Islet precursor cell (in vitro differentiated cells): ENCODE results near the gene RPL28.
A peak's percentile ranks its signal among the peaks of the same experiment; 100 is the strongest.

Source experiments
- DNase-seq: peaks from one replicate; pipeline ENCODE4 v3.0.0-alpha.2; 2018

The RPL28 gene

GRCh38 chr19:55385724-55386492 is at the start of gene RPL28:
RPL28 (plus strand) TSS chr19:55385932; CDS start chr19:55386358, 426 bp downstream.
- peak; percentile 98 for DNase-seq

- peak; percentile 53 for DNase-seq
Observed at GRCh38 chr19:55336101-55336500, 49.6 kb upstream of the RPL28 start.

- DNase-seq = peak; percentile 100
Observed at GRCh38 chr19:55339105-55339888, 46.4 kb upstream of the RPL28 start, which contains the start of gene KMT5C. KMT5C (plus strand) TSS chr19:55339876; CDS start chr19:55341937, 2,061 bp downstream.

GRCh38 chr19:55339889-55340783 is 45.6 kb upstream of the RPL28 start:
- peak; percentile 56 for DNase-seq

- DNase-seq = no peak
Observed at GRCh38 chr19:55340784-55341147, 45.0 kb upstream of the RPL28 start.

- DNase-seq = peak; percentile 91
Observed at GRCh38 chr19:55341171-55341588, 44.6 kb upstream of the RPL28 start.

GRCh38 chr19:55341595-55342531 is 43.9 kb upstream of the RPL28 start:
- no peak for DNase-seq

GRCh38 chr19:55344444-55344843 is 41.3 kb upstream of the RPL28 start:
- peak; percentile 65 for DNase-seq

GRCh38 chr19:55345101-55345817 is 40.5 kb upstream of the RPL28 start:
- peak; percentile 37 for DNase-seq

- peak; percentile 54 for DNase-seq
Observed at GRCh38 chr19:55345818-55346724, 39.7 kb upstream of the RPL28 start.

GRCh38 chr19:55346725-55347441 is 38.8 kb upstream of the RPL28 start:
- DNase-seq = peak; percentile 48

GRCh38 chr19:55347442-55348009 is 38.2 kb upstream of the RPL28 start:
- DNase-seq = peak; percentile 43

GRCh38 chr19:55348317-55349034 is 37.3 kb upstream of the RPL28 start:
- peak; percentile 57 for DNase-seq

- no peak for DNase-seq
Observed at GRCh38 chr19:55350620-55351315, 35.0 kb upstream of the RPL28 start.

- DNase-seq = no peak
Observed at GRCh38 chr19:55352040-55352439, 33.7 kb upstream of the RPL28 start.

GRCh38 chr19:55352549-55353145 is 33.1 kb upstream of the RPL28 start:
- no peak for DNase-seq

- no peak for DNase-seq
Observed at GRCh38 chr19:55353356-55353802, 32.4 kb upstream of the RPL28 start.
